ENCODE data around the gene BNC1.

BNC1 gene, protein sequence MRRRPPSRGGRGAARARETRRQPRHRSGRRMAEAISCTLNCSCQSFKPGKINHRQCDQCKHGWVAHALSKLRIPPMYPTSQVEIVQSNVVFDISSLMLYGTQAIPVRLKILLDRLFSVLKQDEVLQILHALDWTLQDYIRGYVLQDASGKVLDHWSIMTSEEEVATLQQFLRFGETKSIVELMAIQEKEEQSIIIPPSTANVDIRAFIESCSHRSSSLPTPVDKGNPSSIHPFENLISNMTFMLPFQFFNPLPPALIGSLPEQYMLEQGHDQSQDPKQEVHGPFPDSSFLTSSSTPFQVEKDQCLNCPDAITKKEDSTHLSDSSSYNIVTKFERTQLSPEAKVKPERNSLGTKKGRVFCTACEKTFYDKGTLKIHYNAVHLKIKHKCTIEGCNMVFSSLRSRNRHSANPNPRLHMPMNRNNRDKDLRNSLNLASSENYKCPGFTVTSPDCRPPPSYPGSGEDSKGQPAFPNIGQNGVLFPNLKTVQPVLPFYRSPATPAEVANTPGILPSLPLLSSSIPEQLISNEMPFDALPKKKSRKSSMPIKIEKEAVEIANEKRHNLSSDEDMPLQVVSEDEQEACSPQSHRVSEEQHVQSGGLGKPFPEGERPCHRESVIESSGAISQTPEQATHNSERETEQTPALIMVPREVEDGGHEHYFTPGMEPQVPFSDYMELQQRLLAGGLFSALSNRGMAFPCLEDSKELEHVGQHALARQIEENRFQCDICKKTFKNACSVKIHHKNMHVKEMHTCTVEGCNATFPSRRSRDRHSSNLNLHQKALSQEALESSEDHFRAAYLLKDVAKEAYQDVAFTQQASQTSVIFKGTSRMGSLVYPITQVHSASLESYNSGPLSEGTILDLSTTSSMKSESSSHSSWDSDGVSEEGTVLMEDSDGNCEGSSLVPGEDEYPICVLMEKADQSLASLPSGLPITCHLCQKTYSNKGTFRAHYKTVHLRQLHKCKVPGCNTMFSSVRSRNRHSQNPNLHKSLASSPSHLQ

DNA sequence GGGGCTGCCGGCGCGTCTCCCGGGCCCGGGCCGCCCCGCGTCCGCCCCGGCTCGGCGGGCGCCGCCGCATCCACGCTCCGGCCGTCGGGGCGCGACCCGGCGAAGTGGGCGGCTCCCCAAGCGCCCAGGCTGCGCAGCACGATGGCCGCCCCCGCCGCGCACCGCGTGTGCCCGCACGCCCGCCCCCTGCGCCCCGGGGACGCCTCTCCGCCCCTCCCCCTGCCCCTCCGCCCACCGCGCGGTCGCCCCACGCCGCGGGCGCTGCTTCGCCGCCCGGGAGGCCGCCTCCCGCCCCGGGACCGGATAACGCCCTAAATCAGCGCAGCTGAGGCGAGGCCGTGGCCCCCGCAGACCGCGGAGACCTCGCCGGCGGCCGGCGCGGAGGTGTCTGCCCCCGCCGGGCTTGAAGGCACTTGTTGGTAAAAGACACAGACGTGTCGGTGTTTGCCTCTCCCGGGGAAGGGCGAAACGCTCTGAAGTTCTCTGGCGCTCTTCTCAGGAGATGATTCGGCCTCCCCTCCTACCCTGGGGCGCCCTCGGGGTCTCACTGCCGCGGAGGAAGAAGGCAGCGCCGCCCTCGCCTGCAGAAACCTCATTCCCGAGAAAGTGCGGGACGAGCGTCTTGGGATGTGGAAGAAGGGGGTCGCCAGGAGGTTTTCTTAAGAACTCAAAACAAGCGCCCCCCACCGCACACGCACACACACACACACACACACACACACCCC is at the start of gene BNC1:
Gene BNC1 (minus strand): TSS at position 106 of the 725 bp plus-strand sequence. CDS start 36 bp downstream, at position 70.
- no peak for DNase-seq

DNA sequence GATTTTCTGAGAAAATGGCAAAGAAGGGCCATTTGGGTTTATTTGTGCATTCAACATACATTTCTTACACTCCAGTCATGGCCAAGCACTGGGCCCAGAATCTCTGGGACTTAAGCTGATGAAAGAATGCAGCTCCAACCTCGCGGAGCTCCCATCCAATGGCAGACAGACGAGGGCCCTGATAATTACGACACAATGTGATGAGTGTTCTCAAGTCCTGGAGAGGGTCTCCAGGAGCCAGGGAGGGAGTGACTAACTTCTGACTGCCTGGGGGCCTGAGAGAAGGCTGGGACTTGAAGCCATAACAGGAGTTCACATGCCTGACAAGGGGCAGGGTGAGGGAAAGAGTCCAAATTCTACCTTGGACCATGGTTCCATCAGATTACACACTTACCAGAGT is 42.6 kb upstream of the BNC1 start:
- DNase-seq = no peak

DNA sequence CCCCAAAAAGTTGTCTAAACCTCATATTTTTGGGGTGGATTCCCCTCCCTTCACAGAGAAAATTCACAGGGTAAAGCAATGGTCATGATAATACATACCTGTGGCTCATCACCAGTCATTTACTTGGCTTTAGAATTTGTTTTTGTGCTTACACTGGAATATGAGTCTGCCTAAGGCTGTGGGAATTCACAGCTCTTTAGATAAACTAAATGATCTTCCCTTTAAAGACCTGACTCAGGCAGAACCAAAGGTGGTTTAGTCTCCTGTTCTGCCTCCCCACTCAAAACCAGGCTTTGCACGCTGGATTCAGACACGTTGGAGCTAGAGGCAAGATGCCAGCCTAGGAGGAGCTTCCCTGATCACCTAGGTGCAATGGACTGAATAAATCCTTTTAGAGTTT is 40.3 kb upstream of the BNC1 start:
- DNase-seq = no peak

DNA sequence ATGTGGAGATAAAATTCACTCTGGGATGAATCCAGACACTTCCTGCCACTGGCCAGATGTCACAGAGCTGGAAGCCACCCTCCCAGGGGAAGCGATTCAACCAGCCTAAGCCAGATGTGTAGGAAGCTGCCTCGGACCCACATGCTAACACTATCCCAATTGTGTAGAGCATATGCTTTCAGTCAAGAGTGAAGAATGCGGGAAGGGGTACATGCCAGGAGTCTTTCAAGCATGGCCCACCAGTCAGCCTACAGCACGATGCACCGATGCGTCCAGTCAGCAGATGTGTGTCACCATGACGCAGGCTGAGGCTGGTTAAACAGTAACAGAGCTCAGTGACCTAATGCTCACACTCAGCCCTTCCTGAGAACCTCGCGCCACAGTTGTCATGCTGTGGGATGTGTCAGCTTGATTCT is 38.8 kb upstream of the BNC1 start:
- DNase-seq = peak in 1 of 14 donors; percentile 14

DNA sequence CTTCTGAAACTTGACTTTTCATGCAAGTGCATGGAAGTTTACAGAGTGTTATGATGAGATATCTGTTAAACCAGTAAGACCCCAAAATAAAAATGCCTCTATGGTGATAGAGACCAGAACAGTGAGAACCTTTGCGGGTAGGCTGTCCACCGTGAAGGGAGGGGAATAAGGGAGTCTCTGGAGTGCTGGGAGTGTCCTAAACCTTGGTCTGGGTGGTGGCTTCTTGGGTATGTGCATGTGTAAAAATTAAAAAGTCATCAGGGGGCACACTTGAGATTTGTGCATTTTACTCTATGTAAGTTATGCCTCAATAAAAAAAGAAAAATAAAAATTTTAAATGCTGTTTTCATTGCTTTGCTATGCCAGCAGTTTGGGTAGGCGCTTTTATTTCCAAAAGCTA is 38.2 kb upstream of the BNC1 start:
- no peak for DNase-seq

DNA sequence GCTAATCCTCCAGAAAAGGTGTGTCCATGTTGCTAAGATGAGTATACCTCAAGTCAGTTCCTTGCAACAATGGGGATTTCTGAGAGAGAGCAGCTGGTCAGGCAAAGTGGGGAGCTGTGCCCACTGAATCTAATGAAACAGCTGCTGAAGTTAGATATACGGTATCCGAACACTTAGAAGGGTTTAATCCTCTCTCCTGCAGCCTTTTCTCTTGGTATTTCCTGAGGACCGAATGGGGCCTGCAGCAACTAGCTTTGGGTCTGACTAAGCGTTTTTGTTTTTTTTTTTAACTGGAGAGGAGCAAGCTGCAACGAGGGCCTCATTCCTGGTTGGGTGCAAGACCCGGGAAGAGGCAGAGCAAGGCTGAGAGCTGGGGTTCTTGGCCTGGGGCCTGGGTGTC is 37.6 kb upstream of the BNC1 start:
- no peak for DNase-seq

DNA sequence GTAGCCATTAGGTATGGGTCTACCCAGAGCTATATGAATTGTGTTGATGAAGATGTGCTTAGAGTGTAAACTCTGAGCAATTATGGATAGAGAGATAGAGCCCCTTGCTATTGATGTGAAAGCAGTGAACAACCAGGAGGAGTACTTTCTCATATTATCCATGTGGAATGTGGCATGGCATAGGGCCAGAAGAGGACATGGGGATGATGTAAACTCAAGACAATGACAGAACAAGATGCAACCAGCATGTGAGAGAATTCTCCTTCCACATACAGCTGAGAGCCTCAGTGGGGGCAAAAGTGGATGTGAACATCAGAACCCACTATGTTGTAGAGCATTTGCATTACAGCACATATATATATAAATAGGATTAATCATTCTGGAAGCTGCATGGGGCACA is 36.4 kb upstream of the BNC1 start:
- no peak for DNase-seq

DNA sequence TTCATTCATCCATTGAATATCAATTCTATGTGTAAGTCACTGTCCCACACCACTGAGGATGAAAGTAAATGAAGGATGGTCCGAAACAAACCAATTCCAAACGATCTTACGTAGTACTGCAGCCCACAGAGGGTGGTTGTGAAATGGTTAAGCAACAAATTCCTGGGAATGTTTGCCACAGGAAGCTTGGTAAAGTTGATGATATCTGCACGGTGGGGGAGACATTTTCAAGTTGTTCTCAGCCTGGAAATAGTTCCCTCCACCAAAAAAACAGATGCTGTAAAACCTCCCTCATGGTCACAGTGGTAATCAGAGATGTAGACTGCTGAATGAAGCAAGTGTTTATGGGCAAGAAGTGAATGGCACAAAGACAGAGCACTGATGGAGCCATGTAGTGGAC is 35.9 kb upstream of the BNC1 start:
- DNase-seq = no peak

DNA sequence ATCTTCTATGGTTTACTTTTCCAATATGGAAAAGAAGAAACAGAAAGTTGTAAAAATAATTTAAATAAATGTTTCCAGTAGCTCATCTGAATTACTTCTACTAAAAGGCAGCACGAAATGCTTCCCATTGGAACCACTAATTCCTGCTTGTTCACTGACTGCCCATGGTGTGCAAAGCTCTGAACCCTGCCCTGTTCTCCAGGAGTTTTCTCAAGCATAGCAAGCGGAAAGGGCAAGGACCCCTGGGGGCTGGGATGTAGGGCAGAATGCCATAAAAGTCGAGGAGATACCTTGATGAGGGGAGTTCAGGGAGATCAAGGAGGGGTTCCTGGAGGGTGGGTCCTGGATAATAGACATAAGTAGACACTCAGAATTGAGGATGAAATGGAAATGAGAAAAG is 35.3 kb upstream of the BNC1 start:
- DNase-seq = no peak

DNA sequence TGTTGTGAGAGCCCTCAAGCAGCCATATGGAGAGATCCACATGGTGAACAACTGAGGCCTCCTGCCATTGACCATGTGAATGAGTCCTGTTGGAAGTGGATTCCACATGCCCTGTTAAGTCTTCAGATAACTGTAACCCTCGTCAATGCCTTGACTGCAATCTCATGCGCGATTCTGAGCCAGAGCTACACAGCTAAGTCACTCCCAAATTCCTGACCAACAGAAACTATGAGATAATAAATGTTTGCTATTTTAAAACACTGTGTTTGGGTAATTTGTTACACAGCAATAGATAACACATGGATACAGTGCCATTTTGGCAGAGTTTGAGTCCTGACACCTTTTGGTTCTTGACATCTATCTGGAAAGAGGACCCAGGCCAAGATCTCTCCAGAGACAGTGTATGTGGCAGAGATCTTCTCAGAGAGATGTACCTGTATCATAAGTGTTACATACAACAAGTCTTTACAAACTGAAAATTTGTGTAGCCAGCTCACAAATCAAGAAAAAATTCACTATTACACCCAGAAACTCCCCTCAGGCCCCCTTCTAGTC is 34.5 kb upstream of the BNC1 start:
- no peak for DNase-seq

DNA sequence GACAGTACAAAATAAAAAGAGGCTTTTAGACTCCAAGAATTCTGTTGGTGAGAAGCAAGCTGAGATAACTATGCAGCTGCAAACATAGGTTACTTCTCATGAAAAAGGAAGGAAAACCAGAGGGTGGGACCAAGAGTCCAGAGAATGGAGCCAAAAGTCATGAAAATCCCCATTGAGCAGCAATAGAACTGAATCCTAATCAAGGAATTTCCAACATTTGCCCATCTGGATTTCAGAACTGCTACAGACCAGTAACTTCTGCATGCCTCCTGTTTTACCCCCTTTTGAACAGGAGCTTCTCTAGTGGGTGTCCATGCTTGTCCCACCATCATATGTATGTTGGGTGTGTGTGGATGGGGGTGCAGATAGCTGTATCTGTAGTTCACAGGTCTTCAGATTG is 33.6 kb upstream of the BNC1 start:
- no peak for DNase-seq

DNA sequence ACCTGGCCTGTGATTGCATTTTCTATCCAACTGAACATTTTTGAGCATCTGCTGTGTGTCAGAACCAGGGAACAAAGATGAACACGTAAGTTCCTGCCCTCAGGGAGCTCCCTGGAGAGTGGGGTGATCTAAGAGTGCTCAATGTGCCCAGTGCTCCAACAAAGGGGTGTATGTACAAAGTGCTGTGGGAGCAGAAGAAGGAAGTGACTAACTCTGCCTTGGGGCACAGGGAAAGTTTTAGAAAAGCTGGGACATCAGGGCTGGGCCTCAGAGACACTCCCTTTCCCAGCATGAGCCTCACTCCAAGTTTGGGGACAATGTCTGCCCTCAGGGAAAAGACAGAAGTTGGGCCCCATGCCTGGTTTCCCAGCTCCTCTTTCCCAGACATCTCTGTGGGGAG is 27.6 kb upstream of the BNC1 start:
- no peak for DNase-seq

DNA sequence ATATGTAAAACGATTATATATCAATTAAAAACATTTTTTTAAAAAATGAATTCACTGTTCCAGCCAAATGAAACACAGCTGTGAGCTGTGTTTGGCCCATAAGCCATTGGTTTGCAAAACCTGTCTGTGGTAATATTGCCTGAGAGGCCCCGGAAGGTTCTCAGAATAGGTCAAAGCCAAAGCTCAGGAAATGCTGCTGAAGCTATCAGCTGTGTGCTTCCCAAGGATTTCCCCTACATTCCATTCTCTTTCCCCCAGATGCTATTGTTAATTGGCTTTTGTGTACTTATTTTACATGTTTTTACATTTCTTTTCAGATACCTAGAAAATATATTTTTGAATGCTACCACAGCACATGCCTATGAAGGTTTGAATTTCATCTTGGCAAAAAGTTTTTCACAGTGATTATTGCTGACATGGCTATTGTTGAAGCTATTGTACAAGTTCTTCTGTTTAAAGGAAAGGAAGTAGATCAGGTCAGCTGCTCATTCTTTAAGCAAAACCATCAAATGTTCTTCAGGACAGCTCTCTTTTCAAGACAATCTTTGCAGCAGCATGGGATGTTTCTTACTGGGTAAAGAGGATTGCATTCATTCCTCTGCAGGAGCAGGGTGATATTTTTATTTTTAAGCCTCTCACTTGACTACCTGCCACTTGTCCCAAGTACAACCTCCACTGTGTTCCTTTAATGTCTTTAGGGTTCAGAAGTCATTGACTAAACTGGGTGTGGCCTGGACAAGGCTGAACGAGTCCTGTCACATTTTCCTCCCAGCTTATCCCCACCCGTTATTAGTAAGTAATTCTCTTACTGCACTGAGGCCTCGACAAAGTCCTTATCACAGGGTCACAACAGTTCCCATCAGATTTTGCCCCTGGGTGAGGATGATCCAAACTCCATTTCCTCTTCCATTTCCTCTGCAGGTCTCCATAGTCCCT is 26.3 kb upstream of the BNC1 start:
- DNase-seq = no peak

DNA sequence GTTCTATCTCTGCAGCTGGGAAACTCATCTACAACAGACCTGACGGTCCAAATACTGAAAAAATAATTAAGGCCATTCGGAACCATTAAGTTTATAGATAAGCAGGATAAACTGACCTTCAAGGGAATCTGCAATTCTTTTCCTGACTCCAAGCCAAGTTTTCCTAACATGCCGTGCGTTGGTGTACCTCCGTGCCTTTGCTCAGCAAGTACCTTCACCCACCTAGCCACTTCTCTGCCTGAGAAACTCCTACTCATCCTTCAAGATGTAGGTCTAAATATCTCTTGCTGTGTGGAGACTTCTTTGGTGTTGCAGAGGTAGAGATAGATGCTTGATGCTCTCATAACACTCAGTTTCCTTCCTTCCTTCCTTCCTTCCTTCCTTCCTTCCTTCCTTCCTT is 24.2 kb upstream of the BNC1 start:
- no peak for DNase-seq

DNA sequence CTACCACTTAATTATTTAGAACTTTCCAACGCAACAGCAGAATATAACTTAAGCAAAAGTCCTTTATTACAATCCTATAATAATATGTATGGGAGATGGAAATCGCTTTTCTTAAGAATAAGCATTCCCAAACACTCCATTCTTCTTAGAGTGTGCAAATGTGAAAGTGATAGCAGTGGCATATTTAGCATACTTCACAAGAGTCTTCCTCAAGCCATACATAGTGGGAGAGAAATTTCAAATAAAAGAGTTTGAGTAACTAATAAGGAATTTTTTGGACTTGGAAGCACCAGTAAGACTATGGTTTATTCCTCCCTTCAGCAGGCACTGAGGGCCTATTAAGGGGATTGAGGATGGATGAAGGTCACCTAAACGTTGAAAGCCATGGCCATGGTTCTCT is 22.1 kb upstream of the BNC1 start:
- no peak for DNase-seq

DNA sequence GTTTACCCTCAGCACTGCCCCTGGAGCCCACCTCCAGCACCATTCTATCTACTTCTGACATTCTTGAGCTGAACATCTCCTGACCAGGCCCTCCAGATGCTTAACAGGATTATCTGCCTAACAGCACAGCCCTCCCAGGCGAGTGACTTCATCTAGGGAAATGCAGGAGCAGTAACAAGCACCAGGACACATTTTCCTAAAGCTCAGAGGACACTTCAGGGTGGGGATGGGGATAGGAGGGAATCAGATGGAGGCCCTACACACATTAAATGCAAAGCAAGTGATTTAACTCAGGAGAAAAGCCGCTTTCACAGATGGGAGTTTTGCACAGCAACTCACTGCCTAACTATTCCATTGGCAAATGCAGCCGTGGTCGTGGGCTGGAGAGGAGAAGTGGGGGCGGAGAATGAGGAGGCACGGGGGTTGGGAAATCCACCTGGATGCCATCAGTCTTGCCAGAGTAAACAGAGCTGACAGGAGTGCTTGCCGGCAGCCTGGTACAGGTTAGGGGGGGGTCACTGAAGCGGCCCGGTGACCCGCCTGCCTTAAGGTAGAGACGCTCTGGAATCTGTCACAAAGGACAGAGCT is 21.3 kb upstream of the BNC1 start:
- DNase-seq = no peak

DNA sequence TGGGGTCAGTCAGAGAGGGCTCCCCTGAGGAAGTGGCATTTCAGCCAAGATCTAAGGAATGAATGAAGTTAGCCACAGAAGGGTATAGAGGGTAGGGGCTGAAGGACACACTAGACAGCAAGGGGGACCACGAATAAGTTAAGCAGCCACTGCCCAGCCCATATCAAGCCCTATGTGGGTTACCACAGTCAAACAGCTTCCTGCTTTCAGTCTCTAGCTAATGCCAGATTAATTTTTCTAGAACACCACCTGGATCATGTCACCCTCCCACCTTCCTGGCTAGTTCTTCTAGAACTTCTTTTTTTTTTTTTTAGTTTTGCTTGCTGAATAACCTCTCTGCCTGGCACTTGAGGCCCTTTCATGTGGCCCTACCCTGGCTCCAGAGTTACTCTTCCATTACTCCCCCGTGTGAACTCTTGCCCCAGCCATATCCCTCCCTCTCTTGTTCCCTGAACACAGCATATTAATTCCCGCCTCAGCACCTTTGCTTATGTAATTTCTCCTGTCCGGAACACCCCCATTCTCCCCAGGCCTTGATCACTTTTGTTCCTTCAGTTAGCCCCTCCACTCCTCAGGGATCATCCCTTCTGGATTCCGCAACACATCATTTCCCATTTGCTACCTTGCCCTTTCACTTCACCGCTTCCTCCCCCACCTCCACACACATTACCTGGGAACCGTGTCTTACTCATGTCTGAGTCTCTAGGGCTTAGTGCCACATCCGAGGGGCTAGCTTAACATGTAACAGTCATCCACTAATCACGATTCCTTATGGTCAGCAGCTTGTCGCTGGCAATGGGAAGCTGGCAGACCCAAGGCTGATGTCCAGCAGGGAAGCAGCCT is 20.6 kb upstream of the BNC1 start:
- no peak for DNase-seq

DNA sequence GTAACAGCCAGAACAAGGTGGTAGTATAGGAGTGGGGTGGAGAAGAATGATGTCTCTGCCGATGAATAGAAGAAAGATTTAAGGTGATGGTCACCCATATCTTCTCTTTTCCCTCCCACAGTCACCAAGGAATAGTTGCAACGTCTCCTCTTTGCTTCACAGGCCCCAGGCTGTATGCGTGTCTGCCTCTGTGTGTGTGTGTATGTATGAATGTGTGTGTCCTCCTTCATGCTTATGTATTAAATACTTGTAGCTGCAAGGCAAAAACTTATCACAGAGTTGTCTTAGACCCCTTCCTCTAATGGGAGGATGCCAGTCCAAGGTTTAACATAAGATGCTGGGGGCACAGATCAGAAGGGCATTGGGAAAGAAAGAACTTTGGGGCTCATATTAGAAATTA is 19.1 kb upstream of the BNC1 start:
- no peak for DNase-seq

DNA sequence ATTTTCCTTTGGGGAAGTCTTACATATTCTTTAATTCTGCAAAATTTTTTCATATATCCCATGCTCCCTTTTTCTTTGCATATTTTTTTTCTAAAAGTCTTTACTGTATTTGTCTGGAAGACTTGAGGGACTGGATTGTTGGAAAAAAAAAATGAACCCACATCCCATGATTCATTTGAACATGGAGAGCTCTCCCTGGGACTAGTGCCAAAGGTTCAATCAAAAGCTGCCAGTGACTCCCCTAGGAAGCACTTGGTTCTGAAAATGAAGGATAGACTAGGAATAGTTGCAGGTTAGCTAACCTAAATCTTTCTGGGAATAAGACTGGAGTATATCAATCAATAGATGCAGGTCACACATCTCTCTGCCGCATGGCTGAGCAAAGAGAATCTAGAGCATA is 16.4 kb upstream of the BNC1 start:
- no peak for DNase-seq

DNA sequence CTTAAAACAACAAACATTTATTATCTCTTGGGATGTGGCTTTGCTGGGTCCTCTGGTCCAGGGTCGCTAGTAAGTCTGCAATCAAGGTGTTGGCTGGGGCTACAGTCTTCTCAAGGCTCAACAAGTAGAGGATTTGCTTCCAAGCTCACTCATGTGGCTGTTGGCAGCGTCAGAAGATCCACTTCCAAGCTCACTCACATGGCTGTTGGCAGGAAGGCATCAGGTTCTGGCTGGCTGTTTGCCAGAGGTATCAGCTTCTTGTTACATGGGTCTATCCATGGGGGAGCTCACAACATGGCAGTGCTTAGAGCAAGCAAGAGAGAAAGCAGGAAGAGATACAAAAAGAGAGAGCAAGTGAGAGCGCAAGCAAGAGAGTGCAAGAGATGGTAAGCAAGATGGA is 15.0 kb upstream of the BNC1 start:
- DNase-seq = no peak

Data from C1 segment of cervical spinal cord (tissue), 14 donors.